PC-3 (cell line): ENCODE data around the gene DUOX2. TPM values are rescaled to one million over a fixed set of nuclear protein-coding genes. Genes with fewer than 3 reads are reported as not detected.

ENCODE experiments used
- ATAC-seq: fragments of 200-7000 bp; cut with Tn5 transposase; 2 replicates; pipeline ENCODE4 v1.9.1; 2020; ENCODE audit warnings: mild to moderate bottlenecking, moderate library complexity
- Bru-seq: library from RNA; stranded (reverse); fragments of 400-500 nt; gene quantifications from one replicate; lab custom pipeline; 2021; lab: Mats Ljungman, UMichigan
- BruChase-seq, 2 experiments: library from RNA; stranded (reverse); fragments of 400-500 nt; gene quantifications; one replicate each; lab custom pipeline; 2021; lab: Mats Ljungman, UMichigan
- BruUV-seq: library from RNA; stranded (reverse); fragments of 400-500 nt; replicated peaks from 2 replicates; lab custom pipeline; 2021; lab: Mats Ljungman, UMichigan
- CTCF ChIA-PET: fragments of 300-600 bp; sonication (Branson Sonifier 250); formaldehyde crosslinking; loops from one replicate; lab custom pipeline; 2022; ENCODE audit warnings: antibody characterized with exemption; lab: Charles Lee
- POLR2A ChIA-PET: fragments of 300-600 bp; sonication (Branson Sonifier 250); formaldehyde crosslinking; loops from one replicate; lab custom pipeline; 2022; ENCODE audit warnings: antibody characterized with exemption; ENCODE audit not compliant: unreplicated experiment; lab: Charles Lee
- DNase-seq: peaks from one replicate; pipeline ENCODE4 v3.0.0-alpha.2; 2015
- H2AFZ ChIP-seq: fragments of 300-600 bp; sonication (generic); 2 replicates; pipeline ENCODE4 v1.6.0; 2016; ENCODE audit warnings: antibody characterized with exemption, low read length
- H3F3A ChIP-seq: fragments of 300-600 bp; sonication (generic); one replicate; pipeline ENCODE4 v1.6.0; 2017; ENCODE audit warnings: antibody characterized with exemption, low read length, control low read depth, mild to moderate bottlenecking; ENCODE audit not compliant: unreplicated experiment
- H3K27ac ChIP-seq: fragments of 300-600 bp; sonication (generic); 2 replicates; pipeline ENCODE4 v1.5.1; 2016; ENCODE audit warnings: mild to moderate bottlenecking, low read length
- H3K27me3 ChIP-seq: fragments of 300-600 bp; sonication (generic); 2 replicates; pipeline ENCODE4 v1.6.1; 2016; ENCODE audit warnings: low read length, mixed read lengths
- H3K36me3 ChIP-seq: fragments of 300-600 bp; sonication (generic); 2 replicates; pipeline ENCODE4 v1.6.1; 2016; ENCODE audit warnings: low read depth, mixed run types, low read length, mixed read lengths
- H3K4me1 ChIP-seq: fragments of 300-600 bp; sonication (generic); 2 replicates; pipeline ENCODE4 v1.5.1; 2016; ENCODE audit warnings: low read length; ENCODE audit not compliant: insufficient read depth
- H3K4me2 ChIP-seq: fragments of 300-600 bp; sonication (generic); 2 replicates; pipeline ENCODE4 v1.6.0; 2016; ENCODE audit warnings: low read length
- H3K4me3 ChIP-seq: fragments of 300-600 bp; sonication (generic); 2 replicates; pipeline ENCODE4 v1.5.1; 2016; ENCODE audit warnings: mild to moderate bottlenecking, low read length, mixed read lengths
- H3K79me2 ChIP-seq: fragments of 300-600 bp; sonication (generic); 2 replicates; pipeline ENCODE4 v1.6.1; 2017; ENCODE audit warnings: low read length, mixed read lengths
- H3K9ac ChIP-seq: fragments of 300-600 bp; sonication (generic); 2 replicates; pipeline ENCODE4 v1.6.0; 2016; ENCODE audit warnings: mild to moderate bottlenecking, low read length
- H3K9me2 ChIP-seq: fragments of 300-600 bp; sonication (generic); replicated peaks from 2 replicates; pipeline ENCODE4 v1.6.1; 2016; ENCODE audit warnings: mixed run types, low read length, mixed read lengths
- H3K9me3 ChIP-seq: fragments of 300-600 bp; sonication (generic); 2 replicates; pipeline ENCODE4 v1.6.1; 2016; ENCODE audit warnings: low read length, mixed read lengths
- H4K20me1 ChIP-seq: fragments of 300-600 bp; sonication (generic); 2 replicates; pipeline ENCODE4 v1.6.1; 2016; ENCODE audit warnings: low read length, mixed read lengths
- EZH2 ChIP-seq: fragments of 300-600 bp; sonication (generic); IDR thresholded peaks from one replicate; pipeline ENCODE4 v1.6.1; 2017; ENCODE audit warnings: antibody characterized with exemption, mild to moderate bottlenecking, low read length; ENCODE audit not compliant: unreplicated experiment
- EZH2phosphoT487 ChIP-seq: fragments of 300-600 bp; sonication (generic); IDR thresholded peaks from 2 replicates; pipeline ENCODE4 v1.6.1; 2018; ENCODE audit warnings: mild to moderate bottlenecking, antibody characterized with exemption, low read length, borderline replicate concordance
- intact Hi-C: fragments of 100-400 bp; cut with micrococcal nuclease; formaldehyde crosslinking; loops from 2 replicates; pipeline ENCODE4 v1.9.0; 2023
- long read RNA-seq: library from polyadenylated mRNA; unstranded; transcript quantifications from one replicate; pipeline ENCODE4 v2.0.0, GENCODE V29; 2021; ENCODE audit not compliant: unreplicated experiment
- total RNA-seq: library from RNA; depleted of rRNA; stranded (reverse); fragments of >200 nt; gene quantifications from 2 replicates; pipeline ENCODE4 v1.2.3, GENCODE V29; 2014; rRNA removed
- TF ChIP-seq, protein P1 (sequence below): fragments of 300-600 bp; sonication (generic); conservative IDR thresholded peaks from 2 replicates; pipeline ENCODE4 v1.5.1; 2017; ENCODE audit warnings: antibody characterized with exemption, low read depth, mild to moderate bottlenecking, low read length

The DUOX2 gene
- total RNA-seq (not detected in 2 replicates), Bru-seq, nascent RNA (percentile 7 among the genes with signal in this experiment), BruChase-seq, experiment 1, labeled RNA remaining after a 6-hour chase (percentile 22 among the genes with signal in this experiment), BruChase-seq, experiment 2, labeled RNA remaining after a 2-hour chase (percentile 25 among the genes with signal in this experiment)
- long read RNA-seq, result 0 reads

DNA sequence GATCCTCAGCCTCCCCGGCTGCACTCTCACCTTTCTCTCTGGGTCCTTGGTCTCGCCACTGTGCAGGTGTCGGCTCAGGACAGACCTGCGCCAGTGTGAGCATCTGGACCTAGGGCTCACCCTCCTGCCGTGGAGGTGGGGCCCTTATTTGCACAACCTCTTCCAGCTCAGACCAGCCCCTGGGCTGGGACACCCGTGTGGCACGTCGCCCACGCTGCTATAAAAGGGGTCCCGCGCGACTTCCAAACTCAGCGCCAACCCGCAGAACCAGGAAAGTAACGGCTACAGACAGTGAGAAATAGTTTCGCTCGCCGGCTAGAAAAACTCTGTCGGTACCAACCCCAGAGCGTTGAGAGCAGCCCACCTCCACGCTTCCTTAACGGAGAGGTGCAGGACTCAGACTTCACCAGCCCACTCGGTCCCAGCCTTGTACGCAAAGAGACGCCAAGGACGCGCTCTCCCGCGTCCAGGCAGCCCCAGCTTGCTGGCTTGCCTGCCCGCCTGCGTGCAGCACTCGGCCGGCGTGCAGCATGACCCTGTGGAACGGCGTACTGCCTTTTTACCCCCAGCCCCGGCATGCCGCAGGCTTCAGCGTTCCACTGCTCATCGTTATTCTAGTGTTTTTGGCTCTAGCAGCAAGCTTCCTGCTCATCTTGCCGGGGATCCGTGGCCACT lies at the start of gene DUOX2, which contains the start of gene DUOXA2:
Gene DUOX2, minus strand, starts transcription at position 97 of the 675 bp plus-strand sequence. CDS start 761 bp downstream, outside the sequence.
Gene DUOXA2, plus strand, starts transcription at position 251 of the 675 bp plus-strand sequence. Its CDS starts 280 bp downstream, at position 531.
- intact Hi-C loops, result no loop called here
- H3K36me3 ChIP-seq, result no peaks in the 10 kb centered on the region
- TF ChIP-seq, protein P1, sequence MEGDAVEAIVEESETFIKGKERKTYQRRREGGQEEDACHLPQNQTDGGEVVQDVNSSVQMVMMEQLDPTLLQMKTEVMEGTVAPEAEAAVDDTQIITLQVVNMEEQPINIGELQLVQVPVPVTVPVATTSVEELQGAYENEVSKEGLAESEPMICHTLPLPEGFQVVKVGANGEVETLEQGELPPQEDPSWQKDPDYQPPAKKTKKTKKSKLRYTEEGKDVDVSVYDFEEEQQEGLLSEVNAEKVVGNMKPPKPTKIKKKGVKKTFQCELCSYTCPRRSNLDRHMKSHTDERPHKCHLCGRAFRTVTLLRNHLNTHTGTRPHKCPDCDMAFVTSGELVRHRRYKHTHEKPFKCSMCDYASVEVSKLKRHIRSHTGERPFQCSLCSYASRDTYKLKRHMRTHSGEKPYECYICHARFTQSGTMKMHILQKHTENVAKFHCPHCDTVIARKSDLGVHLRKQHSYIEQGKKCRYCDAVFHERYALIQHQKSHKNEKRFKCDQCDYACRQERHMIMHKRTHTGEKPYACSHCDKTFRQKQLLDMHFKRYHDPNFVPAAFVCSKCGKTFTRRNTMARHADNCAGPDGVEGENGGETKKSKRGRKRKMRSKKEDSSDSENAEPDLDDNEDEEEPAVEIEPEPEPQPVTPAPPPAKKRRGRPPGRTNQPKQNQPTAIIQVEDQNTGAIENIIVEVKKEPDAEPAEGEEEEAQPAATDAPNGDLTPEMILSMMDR, result no peak
- TF ChIP-seq EZH2 (no peak), EZH2phosphoT487 (no peak)
- H3K9me3 ChIP-seq, result no peaks in the 10 kb centered on the region
- ChIA-PET POLR2A (no interaction called here), CTCF (no interaction called here)
- no peaks in the 10 kb centered on the region for H3K9me2 ChIP-seq
- H3K9ac ChIP-seq, result no peak within 1 kb of the TSS
- H3K27me3 ChIP-seq, result peaks cover 28% of the 10 kb centered on the region
- BruUV-seq, result no TSS peak
- DNase-seq (no peak), ATAC-seq (no peak)
- no peaks in the 10 kb centered on the region for H3K79me2 ChIP-seq
- H3K4me3 ChIP-seq, result no peak within 1 kb of the TSS
- no peaks in the 10 kb centered on the region for H3F3A ChIP-seq
- H3K4me1 ChIP-seq, result no peaks in the 10 kb centered on the region
- no peaks in the 10 kb centered on the region for H4K20me1 ChIP-seq
- H3K27ac ChIP-seq, result no peak within 1 kb of the TSS
- no peak within 1 kb of the TSS for H2AFZ ChIP-seq
- no peak within 1 kb of the TSS for H3K4me2 ChIP-seq

DNA sequence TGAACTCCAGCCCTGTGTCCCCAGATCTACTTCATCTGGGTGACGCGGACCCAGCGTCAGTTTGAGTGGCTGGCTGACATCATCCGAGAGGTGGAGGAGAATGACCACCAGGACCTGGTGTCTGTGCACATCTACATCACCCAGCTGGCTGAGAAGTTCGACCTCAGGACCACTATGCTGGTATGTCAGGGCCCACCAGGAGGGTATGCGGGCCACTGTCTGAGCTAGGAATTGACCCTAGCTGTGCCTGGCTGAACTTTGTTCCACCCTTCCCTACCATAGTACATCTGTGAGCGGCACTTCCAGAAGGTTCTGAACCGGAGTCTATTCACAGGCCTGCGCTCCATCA lies 49.5 kb upstream of the DUOX2 start:
- ATAC-seq, result no peak
- POLR2A ChIA-PET, result interaction anchor here (0.5 to 0.9 kb wide), 2 partner anchors 12 to 38 kb away, joined by 3 to 8 read pairs; no protein-coding TSS in a partner anchor
- Histone ChIP-seq H3K4me1 (peaks cover 24% of the 10 kb centered on the region), H3K79me2 (no peaks in the 10 kb centered on the region), H3K36me3 (no peaks in the 10 kb centered on the region), H3K9me2 (no peaks in the 10 kb centered on the region), H2AFZ (no peak overlapping the region), H4K20me1 (no peaks in the 10 kb centered on the region), H3F3A (no peaks in the 10 kb centered on the region), H3K4me3 (no peak overlapping the region), H3K9me3 (no peaks in the 10 kb centered on the region), H3K4me2 (no peak overlapping the region), H3K27ac (no peak overlapping the region), H3K9ac (no peak overlapping the region), H3K27me3 (no peaks in the 10 kb centered on the region)
- BruUV-seq, result no TSS peak
- no peak for DNase-seq
- CTCF ChIA-PET, result interaction anchor here (0.6 to 2.7 kb wide), 16 partner anchors 16 to 141 kb away, joined by 3 to 36 read pairs (median 4); no protein-coding TSS in a partner anchor
- intact Hi-C loops, result loop anchor here (1.0 to 10.0 kb wide), 6 partner anchors 35 to 291 kb away; no protein-coding TSS in a partner anchor
- TF ChIP-seq EZH2phosphoT487, result no peak
- TF ChIP-seq EZH2, result no peak
- TF ChIP-seq, protein P1, result no peak
